GM18870 (cell line): Measurements from ENCODE around the gene NRG3.

Source experiments
- ATAC-seq: cut with Tn5 transposase; IDR thresholded peaks from one replicate; pipeline ENCODE4 v1.9.1; 2021; ENCODE audit warnings: moderate library complexity; ENCODE audit not compliant: unreplicated experiment

NRG3 gene

GRCh38 chr10:82358486-82359099 is 483.6 kb downstream of the NRG3 start:
- no peak for ATAC-seq

- ATAC-seq, result no peak
These were observed 486.3 kb downstream of the NRG3 start for GRCh38 chr10:82361256-82361655.

- ATAC-seq, result no peak
These were observed 502.6 kb downstream of the NRG3 start for GRCh38 chr10:82377608-82378007.

- no peak for ATAC-seq
These were observed 503.2 kb downstream of the NRG3 start for GRCh38 chr10:82378146-82378545.

GRCh38 chr10:82383350-82383749 is 508.4 kb downstream of the NRG3 start:
- no peak for ATAC-seq

GRCh38 chr10:82390866-82391658 is 516.1 kb downstream of the NRG3 start:
- no peak for ATAC-seq

- ATAC-seq, result no peak
These were observed 517.0 kb downstream of the NRG3 start for GRCh38 chr10:82391971-82392370.

GRCh38 chr10:82392533-82392932 is 517.5 kb downstream of the NRG3 start:
- ATAC-seq, result no peak

- ATAC-seq, result no peak
These were observed 519.1 kb downstream of the NRG3 start for GRCh38 chr10:82394122-82394521.

- ATAC-seq, result no peak
These were observed 520.0 kb downstream of the NRG3 start for GRCh38 chr10:82394987-82395386.

- no peak for ATAC-seq
These were observed 521.9 kb downstream of the NRG3 start for GRCh38 chr10:82396886-82397285.

GRCh38 chr10:82397854-82398253 is 522.9 kb downstream of the NRG3 start:
- no peak for ATAC-seq

- no peak for ATAC-seq
These were observed 524.9 kb downstream of the NRG3 start for GRCh38 chr10:82399850-82400249.

- no peak for ATAC-seq
These were observed 525.8 kb downstream of the NRG3 start for GRCh38 chr10:82400841-82401240.

- no peak for ATAC-seq
These were observed 528.0 kb downstream of the NRG3 start for GRCh38 chr10:82402906-82403401.

- ATAC-seq, result no peak
These were observed 534.7 kb downstream of the NRG3 start for GRCh38 chr10:82409671-82410070.

- ATAC-seq, result no peak
These were observed 536.4 kb downstream of the NRG3 start for GRCh38 chr10:82411416-82411815.

GRCh38 chr10:82420001-82420400 is 545.0 kb downstream of the NRG3 start:
- ATAC-seq, result no peak

- no peak for ATAC-seq
These were observed 554.3 kb downstream of the NRG3 start for GRCh38 chr10:82429302-82429701.

- ATAC-seq, result no peak
These were observed 563.3 kb downstream of the NRG3 start for GRCh38 chr10:82438277-82438676.

- no peak for ATAC-seq
These were observed 565.8 kb downstream of the NRG3 start for GRCh38 chr10:82440775-82441174.

- ATAC-seq, result no peak
These were observed 577.1 kb downstream of the NRG3 start for GRCh38 chr10:82452046-82452445.
